Embryonic facial prominence (tissue), 1 donor: ENCODE results near the gene ABHD12B.

Experiments used
- DNase-seq: peaks from one replicate; pipeline ENCODE4 v3.0.0-alpha.2; 2016; ENCODE audit errors: extremely low spot score

Gene ABHD12B, protein sequence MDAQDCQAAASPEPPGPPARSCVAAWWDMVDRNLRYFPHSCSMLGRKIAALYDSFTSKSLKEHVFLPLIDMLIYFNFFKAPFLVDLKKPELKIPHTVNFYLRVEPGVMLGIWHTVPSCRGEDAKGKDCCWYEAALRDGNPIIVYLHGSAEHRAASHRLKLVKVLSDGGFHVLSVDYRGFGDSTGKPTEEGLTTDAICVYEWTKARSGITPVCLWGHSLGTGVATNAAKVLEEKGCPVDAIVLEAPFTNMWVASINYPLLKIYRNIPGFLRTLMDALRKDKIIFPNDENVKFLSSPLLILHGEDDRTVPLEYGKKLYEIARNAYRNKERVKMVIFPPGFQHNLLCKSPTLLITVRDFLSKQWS

GRCh38 chr14:50871914-50872732 is at the start of gene ABHD12B:
Gene ABHD12B, plus strand, starts transcription at chr14:50872053. Its CDS starts 122 bp downstream, at chr14:50872175.
- DNase-seq: no peak

GRCh38 chr14:50822501-50823042 is 49.3 kb upstream of the ABHD12B start:
- no peak for DNase-seq

GRCh38 chr14:50823051-50823761 is 48.6 kb upstream of the ABHD12B start:
- DNase-seq: no peak

GRCh38 chr14:50823762-50824636 is 47.9 kb upstream of the ABHD12B start:
- no peak for DNase-seq

- DNase-seq: no peak
Measured at GRCh38 chr14:50825307-50825706, 46.5 kb upstream of the ABHD12B start.

DNA sequence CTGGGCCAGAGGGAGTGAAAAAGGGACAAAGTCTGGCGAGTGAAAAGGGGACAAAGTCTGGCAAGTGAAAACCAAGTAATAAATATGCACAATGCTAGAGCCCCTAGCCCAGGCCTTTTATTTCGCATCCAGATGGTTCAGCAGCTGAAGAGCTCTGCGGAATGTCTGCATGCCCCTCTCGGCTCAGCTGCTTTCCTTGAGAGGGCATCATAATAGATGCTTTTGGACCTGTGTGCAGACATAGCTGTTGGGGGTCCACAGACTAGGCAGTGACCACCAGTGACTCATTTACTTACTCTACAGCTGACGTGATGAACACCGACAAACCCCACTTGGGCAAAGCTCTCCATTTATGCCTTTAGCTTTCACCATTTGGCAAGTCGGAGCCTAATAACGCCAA is 45.2 kb upstream of the ABHD12B start:
- DNase-seq: no peak

- no peak for DNase-seq
Measured at GRCh38 chr14:50828721-50829488, 42.9 kb upstream of the ABHD12B start.

- DNase-seq: no peak
Measured at GRCh38 chr14:50829489-50830043, 42.3 kb upstream of the ABHD12B start.

DNA sequence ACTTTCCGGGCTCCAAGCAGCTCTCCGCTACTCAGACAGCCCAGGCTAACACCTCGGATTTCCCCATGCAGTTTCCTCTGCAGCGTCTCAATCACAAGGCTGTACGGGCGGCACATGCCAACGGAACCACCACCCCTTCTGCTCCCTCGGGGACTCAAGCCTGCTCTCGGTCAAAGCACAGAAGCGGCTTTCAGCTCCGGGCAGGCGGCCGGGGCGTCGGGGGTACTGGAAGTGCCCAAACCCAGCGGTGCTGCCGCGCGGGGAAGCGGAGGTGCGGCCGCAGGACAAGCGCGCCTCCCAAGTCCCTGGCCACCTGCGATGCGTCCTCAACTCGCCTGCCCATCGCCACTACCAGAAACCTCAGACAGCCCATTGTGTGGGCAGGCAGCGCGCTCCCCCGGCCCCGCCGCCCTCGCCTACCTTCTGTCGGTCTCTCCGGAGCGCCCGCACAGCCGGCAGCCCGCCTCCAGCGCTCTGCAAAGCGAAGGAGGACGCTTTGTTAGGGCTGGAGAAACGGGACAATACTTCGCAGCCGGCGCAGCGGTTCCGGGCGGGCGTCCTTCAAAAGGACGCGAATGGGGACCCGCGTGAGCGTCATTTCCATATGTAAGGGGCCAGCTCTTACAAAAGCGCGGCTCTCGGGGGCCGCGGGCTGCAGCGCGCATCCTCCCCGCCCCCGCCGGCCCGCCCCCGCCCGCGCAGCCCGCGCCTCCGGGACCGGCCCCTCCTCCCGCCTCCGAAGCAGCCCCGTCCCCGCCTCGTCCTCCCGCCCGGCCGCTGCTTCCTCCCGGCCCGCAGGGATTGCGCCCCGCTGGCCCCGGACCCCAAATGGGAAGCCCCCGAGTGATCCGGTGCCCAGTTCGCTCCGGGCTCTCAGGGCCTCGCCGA is 41.6 kb upstream of the ABHD12B start:
- no peak for DNase-seq

- DNase-seq: peak; percentile 69
Measured at GRCh38 chr14:50830932-50831725, 40.7 kb upstream of the ABHD12B start, which contains the start of gene NIN. Gene NIN, minus strand, starts transcription at chr14:50831162. Its CDS starts 9,106 bp downstream, at chr14:50822056.

GRCh38 chr14:50831726-50832168 is 40.1 kb upstream of the ABHD12B start:
- no peak for DNase-seq

- DNase-seq: no peak
Measured at GRCh38 chr14:50832935-50833630, 38.8 kb upstream of the ABHD12B start.

- DNase-seq: no peak
Measured at GRCh38 chr14:50834802-50835276, 37.0 kb upstream of the ABHD12B start.

GRCh38 chr14:50835280-50835679 is 36.6 kb upstream of the ABHD12B start:
- DNase-seq: no peak

DNA sequence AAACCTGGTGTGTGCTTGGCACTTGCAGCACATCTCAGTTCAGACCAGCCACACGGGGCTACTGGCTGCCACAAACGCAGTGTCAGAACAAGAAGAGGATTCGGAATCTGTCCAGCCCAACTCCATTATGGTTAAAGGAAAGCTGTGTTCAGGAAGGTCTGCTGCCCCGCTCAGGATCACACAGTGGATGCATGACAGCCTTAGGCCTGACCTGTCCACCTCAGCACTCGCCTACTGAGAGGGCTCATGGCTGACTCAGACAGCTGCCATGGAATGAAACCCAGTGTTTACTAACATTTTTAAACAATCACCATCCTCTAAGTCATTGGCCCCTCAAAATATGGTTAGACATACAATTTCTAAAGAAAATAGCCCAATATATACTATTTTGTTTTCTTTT is 35.3 kb upstream of the ABHD12B start:
- no peak for DNase-seq

- no peak for DNase-seq
Measured at GRCh38 chr14:50837271-50837670, 34.6 kb upstream of the ABHD12B start.

GRCh38 chr14:50837850-50838470 is 33.9 kb upstream of the ABHD12B start:
- no peak for DNase-seq
